ENCODE results near the gene ADAMTSL1.

GRCh38 chr9:18437315-18438201 lies 36.4 kb upstream of the ADAMTSL1 start:
- TF ChIP-seq CTCF (IDR thresholded peaks at IDR 0.05) (no peak), POLR2A (IDR thresholded peaks at IDR 0.05) (no peak)
